HL-60 (cell line): ENCODE measurements around the gene AGPAT4.

Experiments used
- DNase-seq, 2 experiments: peaks; one replicate each; pipeline ENCODE4 v3.0.0-alpha.2; 2010 to 2020; ENCODE audit warnings: low read depth in 1 of 2, low spot score in 1 of 2
- H3K27ac ChIP-seq: fragments of 250-450 bp; sonication (Bioruptor Pico); replicated peaks from 2 replicates; pipeline ENCODE4 v1.5.1; 2020; ENCODE audit warnings: mild to moderate bottlenecking, moderate library complexity
- H3K27me3 ChIP-seq: fragments of 250-450 bp; sonication (Bioruptor Pico); 2 replicates; pipeline ENCODE4 v1.5.1; 2021; ENCODE audit warnings: mild to moderate bottlenecking, moderate library complexity; ENCODE audit not compliant: insufficient read depth, poor library complexity, severe bottlenecking
- H3K4me3 ChIP-seq: replicated peaks from 2 replicates; pipeline ENCODE4 v1.5.1; 2011; ENCODE audit warnings: mild to moderate bottlenecking, control low read depth, low read length; ENCODE audit not compliant: insufficient read depth
- CTCF ChIP-seq: IDR thresholded peaks from one replicate; pipeline ENCODE4 v1.5.1; 2011; ENCODE audit warnings: low read length, control low read depth, inconsistent platforms; ENCODE audit not compliant: insufficient read depth
- GABPA ChIP-seq: IDR thresholded peaks from 2 replicates; pipeline ENCODE4 v1.6.1; 2012; ENCODE audit warnings: low read depth
- POLR2AphosphoS5 ChIP-seq: IDR thresholded peaks from 2 replicates; pipeline ENCODE4 v1.6.1; 2012; ENCODE audit warnings: low read depth
- REST ChIP-seq: IDR thresholded peaks from 2 replicates; pipeline ENCODE4 v1.6.1; 2012; ENCODE audit warnings: low read depth; ENCODE audit not compliant: insufficient replicate concordance
- SPI1 ChIP-seq: IDR thresholded peaks from 2 replicates; pipeline ENCODE4 v1.6.1; 2012; ENCODE audit warnings: low read depth, mild to moderate bottlenecking, borderline replicate concordance

The AGPAT4 gene

GRCh38 chr6:161143663-161144430, 130.0 kb downstream of the AGPAT4 start:
- H3K4me3 ChIP-seq: no peak overlapping the region
- DNase-seq: no peak
- no peaks in the 10 kb centered on the region for H3K27me3 ChIP-seq
- no peak overlapping the region for H3K27ac ChIP-seq
- TF ChIP-seq SPI1: no peak
- TF ChIP-seq REST: no peak
- no peak for TF ChIP-seq GABPA
- no peak for TF ChIP-seq POLR2AphosphoS5
- no peak for TF ChIP-seq CTCF

- no peak for DNase-seq
- Histone ChIP-seq H3K27me3 (no peaks in the 10 kb centered on the region), H3K27ac (no peak overlapping the region), H3K4me3 (no peak overlapping the region)
- TF ChIP-seq CTCF: no peak
- no peak for TF ChIP-seq REST
- no peak for TF ChIP-seq SPI1
- no peak for TF ChIP-seq POLR2AphosphoS5
- no peak for TF ChIP-seq GABPA
These were observed 130.9 kb downstream of the AGPAT4 start for GRCh38 chr6:161142957-161143296.

- H3K4me3 ChIP-seq: no peak overlapping the region
- H3K27me3 ChIP-seq: no peaks in the 10 kb centered on the region
- TF ChIP-seq REST (no peak), CTCF (no peak), SPI1 (no peak), POLR2AphosphoS5 (no peak), GABPA (no peak)
- DNase-seq: no peak
- H3K27ac ChIP-seq: no peak overlapping the region
These were observed 132.7 kb downstream of the AGPAT4 start for GRCh38 chr6:161141173-161141572.
